ENCODE results near the gene TAAR1. TPM values are rescaled to one million over a fixed set of nuclear protein-coding genes. Genes with fewer than 3 reads are reported as not detected.

Gene TAAR1
- total and polyA plus RNA-seq, 10 of the 15 experiments (the other 5 are each of a cell fraction or from before 2014, with no cell fraction given), result not detected

- TF ChIP-seq, protein P1, sequence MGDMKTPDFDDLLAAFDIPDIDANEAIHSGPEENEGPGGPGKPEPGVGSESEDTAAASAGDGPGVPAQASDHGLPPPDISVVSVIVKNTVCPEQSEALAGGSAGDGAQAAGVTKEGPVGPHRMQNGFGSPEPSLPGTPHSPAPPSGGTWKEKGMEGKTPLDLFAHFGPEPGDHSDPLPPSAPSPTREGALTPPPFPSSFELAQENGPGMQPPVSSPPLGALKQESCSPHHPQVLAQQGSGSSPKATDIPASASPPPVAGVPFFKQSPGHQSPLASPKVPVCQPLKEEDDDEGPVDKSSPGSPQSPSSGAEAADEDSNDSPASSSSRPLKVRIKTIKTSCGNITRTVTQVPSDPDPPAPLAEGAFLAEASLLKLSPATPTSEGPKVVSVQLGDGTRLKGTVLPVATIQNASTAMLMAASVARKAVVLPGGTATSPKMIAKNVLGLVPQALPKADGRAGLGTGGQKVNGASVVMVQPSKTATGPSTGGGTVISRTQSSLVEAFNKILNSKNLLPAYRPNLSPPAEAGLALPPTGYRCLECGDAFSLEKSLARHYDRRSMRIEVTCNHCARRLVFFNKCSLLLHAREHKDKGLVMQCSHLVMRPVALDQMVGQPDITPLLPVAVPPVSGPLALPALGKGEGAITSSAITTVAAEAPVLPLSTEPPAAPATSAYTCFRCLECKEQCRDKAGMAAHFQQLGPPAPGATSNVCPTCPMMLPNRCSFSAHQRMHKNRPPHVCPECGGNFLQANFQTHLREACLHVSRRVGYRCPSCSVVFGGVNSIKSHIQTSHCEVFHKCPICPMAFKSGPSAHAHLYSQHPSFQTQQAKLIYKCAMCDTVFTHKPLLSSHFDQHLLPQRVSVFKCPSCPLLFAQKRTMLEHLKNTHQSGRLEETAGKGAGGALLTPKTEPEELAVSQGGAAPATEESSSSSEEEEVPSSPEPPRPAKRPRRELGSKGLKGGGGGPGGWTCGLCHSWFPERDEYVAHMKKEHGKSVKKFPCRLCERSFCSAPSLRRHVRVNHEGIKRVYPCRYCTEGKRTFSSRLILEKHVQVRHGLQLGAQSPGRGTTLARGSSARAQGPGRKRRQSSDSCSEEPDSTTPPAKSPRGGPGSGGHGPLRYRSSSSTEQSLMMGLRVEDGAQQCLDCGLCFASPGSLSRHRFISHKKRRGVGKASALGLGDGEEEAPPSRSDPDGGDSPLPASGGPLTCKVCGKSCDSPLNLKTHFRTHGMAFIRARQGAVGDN (IDR thresholded peaks at IDR 0.05), result no peak
- TF ChIP-seq MXI1 (IDR thresholded peaks at IDR 0.05; ENCODE audit: low read depth, low read length) (no peak), MEF2B (IDR thresholded peaks at IDR 0.05; ENCODE audit: partially characterized antibody, poor library complexity, severe bottlenecking) (no peak), CHD1 (IDR thresholded peaks at IDR 0.05; ENCODE audit: low read depth, low read length) (no peak), ZNF217 (IDR thresholded peaks at IDR 0.05) (no peak), MTA2 (IDR thresholded peaks at IDR 0.05; ENCODE audit: low read depth) (no peak), USF2 (IDR thresholded peaks at IDR 0.05; ENCODE audit: borderline replicate concordance, low read depth, low read length) (no peak), SMAD5 (IDR thresholded peaks at IDR 0.05; ENCODE audit: low read depth) (no peak), POLR2AphosphoS2 (IDR thresholded peaks at IDR 0.05; ENCODE audit: low read depth, low read length) (no peak)
These were observed 5.5 kb upstream of the TAAR1 start (continued) for GRCh38 chr6:132664309-132665034.
